Measurements from ENCODE around the gene ELOA. TPM values are rescaled to one million over a fixed set of nuclear protein-coding genes. Genes with fewer than 3 reads are reported as not detected.
A peak's percentile ranks its signal among the peaks of the same experiment; 100 is the strongest.
"Not testable (repeated sequence)": the region's sequence is repeated elsewhere in the genome, so short reads cannot be mapped to it uniquely, and the experiment has no call there.

The ELOA gene
- total and polyA plus RNA-seq, 4 donors, result 24.0 to 65.0 (median 31.8) TPM

DNA sequence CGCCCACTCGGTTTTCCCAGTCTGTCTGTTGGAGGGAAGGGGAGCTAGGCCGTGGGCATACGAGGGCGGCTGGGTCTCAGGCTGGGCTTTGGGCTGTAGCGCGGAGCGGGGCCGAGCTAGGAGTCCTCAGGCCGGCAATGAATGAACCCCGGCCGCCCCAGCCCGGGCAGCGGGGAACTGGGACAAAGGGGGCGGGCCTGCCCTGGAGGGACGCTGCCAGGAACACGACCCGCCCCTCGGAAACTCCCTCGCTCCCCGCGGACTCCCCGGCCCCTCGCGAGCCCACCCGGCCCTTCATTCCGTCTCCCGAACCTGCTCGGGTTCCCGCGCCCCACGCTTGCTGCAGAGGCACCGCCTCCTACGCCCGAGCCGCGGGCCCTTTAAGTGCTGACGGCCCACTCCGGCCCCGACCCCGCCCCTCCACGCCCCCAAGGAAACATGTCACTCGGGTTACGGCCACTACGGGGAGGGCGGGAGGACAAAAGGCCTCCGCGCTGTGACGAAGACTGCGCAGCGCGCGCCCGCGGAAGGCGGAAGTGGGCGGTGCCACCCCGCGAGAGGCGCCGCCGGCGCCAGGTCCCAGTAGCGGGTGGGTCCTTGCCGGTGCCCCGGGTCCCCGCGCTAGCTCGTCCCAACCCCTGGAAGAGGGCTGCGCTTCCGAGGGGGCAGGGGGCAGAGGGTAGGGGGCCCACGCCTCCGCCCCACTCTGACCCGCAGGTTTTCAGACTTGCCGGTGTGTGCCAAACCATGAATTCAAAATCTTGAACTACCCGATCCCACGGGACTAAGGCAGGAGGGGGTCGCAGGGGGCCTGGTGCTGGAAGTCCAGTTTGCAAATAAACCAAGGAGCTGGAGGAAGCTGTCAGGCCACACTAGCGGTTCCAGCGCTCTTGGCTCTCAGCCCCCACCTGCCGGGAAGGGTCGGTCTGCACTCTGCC lies 57.4 kb downstream of the ELOA start, which contains the start of gene GALE:
TSS of gene GALE (minus strand) at position 355 of the 938 bp plus-strand sequence. CDS start 1,747 bp downstream, outside the sequence.
- Histone ChIP-seq H3K4me3 (peak within 1 kb of the TSS; percentile 82), H3K27ac (ENCODE audit: low read depth in 1 of 2, low read length in 1 of 2) (peak within 1 kb of the TSS; percentile 89 to 97), H3K27me3 (ENCODE audit: control insufficient read depth in 3 of 3, insufficient read depth in 3 of 3, low read length in 2 of 3) (no peaks in the 10 kb centered on the region), H3K9ac (ENCODE audit: insufficient read depth in 1 of 2, low read length in 2 of 2) (peak within 1 kb of the TSS; percentile 55 to 62), H3K4me1 (ENCODE audit: control insufficient read depth in 5 of 5, insufficient read depth in 5 of 5, low read length in 5 of 5) (peaks cover 0 to 27% (median 13%) of the 10 kb centered on the region in 5 donors), H3K9me3 (ENCODE audit: control insufficient read depth in 4 of 4, insufficient read depth in 3 of 4, low read length in 3 of 4) (no peaks in the 10 kb centered on the region), H3K36me3 (ENCODE audit: control insufficient read depth in 4 of 4, insufficient read depth in 4 of 4, low read length in 4 of 4) (peaks cover 0 to 24% (median 3%) of the 10 kb centered on the region in 4 donors)
- DNase-seq (peak; percentile 96 to 98 (median 97)), ATAC-seq (ENCODE audit: insufficient read depth, low FRiP score) (peak; percentile 90)
- TF ChIP-seq, protein P1, sequence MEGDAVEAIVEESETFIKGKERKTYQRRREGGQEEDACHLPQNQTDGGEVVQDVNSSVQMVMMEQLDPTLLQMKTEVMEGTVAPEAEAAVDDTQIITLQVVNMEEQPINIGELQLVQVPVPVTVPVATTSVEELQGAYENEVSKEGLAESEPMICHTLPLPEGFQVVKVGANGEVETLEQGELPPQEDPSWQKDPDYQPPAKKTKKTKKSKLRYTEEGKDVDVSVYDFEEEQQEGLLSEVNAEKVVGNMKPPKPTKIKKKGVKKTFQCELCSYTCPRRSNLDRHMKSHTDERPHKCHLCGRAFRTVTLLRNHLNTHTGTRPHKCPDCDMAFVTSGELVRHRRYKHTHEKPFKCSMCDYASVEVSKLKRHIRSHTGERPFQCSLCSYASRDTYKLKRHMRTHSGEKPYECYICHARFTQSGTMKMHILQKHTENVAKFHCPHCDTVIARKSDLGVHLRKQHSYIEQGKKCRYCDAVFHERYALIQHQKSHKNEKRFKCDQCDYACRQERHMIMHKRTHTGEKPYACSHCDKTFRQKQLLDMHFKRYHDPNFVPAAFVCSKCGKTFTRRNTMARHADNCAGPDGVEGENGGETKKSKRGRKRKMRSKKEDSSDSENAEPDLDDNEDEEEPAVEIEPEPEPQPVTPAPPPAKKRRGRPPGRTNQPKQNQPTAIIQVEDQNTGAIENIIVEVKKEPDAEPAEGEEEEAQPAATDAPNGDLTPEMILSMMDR (IDR thresholded peaks at IDR 0.05; ENCODE audit: control extremely low read depth, extremely low read depth), result no peak
- WGBS, 2 donors, result 1% methylated on average over 68 to 82 of the region's 82 CpGs

DNA sequence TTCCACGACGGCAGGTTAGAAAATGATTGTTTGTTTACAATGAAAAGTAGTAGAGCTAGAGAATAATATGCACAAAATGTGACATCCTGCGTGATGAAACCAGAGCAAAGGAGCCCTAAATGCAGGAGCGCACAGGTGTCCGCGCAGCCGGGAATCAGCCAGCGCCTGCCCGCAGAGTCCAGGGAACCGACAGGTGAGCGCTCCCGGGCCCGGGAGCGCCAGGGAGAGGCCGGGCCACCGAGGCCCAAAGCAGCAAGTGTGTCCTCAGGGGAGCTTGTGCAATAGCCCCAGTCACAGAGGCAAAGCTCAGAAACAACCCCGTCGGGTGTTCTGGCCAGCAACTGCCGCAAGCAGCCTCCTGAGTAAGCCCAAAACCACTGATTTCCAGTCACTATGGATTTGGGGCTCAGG lies 58.1 kb downstream of the ELOA start:
- peaks cover 0 to 22% (median 13%) of the 10 kb centered on the region in 5 donors for H3K4me1 ChIP-seq (ENCODE audit: control insufficient read depth in 5 of 5, insufficient read depth in 5 of 5, low read length in 5 of 5)
- H3K9me3 ChIP-seq (ENCODE audit: control insufficient read depth in 4 of 4, insufficient read depth in 3 of 4, low read length in 3 of 4), result no peaks in the 10 kb centered on the region
- ATAC-seq (ENCODE audit: insufficient read depth, low FRiP score) (no peak), DNase-seq (no peak)
- peaks cover 0 to 20% (median 3%) of the 10 kb centered on the region in 4 donors for H3K36me3 ChIP-seq (ENCODE audit: control insufficient read depth in 4 of 4, insufficient read depth in 4 of 4, low read length in 4 of 4)
- WGBS, 2 donors, result 29% methylated on average over 19 of the region's 19 CpGs
- no peaks in the 10 kb centered on the region for H3K27me3 ChIP-seq (ENCODE audit: control insufficient read depth in 3 of 3, insufficient read depth in 3 of 3, low read length in 2 of 3)
- H3K27ac ChIP-seq (ENCODE audit: low read depth in 1 of 2, low read length in 1 of 2), result peak overlapping the region; percentile 89 to 92
- TF ChIP-seq, protein P1 (IDR thresholded peaks at IDR 0.05; ENCODE audit: control extremely low read depth, extremely low read depth), result no peak
- H3K9ac ChIP-seq (ENCODE audit: insufficient read depth in 1 of 2, low read length in 2 of 2), result peak overlapping the region; percentile 49 to 62
- H3K4me3 ChIP-seq, result peak overlapping the region; percentile 58

DNA sequence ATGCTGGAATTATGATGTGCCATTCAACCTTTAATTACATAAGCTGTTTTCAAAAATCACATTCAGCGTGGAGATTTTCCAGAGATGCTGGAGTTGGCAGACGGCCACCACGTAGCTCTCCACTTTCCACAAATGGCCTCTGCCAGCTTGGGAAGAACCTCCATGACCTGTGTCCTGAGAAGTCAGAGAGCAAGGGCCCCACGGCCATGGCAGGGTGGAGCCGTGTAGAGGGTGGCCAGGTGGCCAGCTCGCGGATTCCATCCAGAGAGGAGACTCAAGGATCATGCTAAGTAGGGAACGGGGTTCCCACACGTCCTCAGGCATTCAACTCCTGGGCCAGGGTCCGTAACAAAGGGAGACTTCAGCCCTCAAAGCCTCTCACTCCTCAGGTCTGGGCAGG lies 58.6 kb downstream of the ELOA start:
- Histone ChIP-seq H3K4me3 (no peak overlapping the region), H3K9ac (ENCODE audit: insufficient read depth in 1 of 2, low read length in 2 of 2) (no peak overlapping the region), H3K27ac (ENCODE audit: low read depth in 1 of 2, low read length in 1 of 2) (peak overlapping the region in 1 of 2 donors; percentile 0), H3K36me3 (ENCODE audit: control insufficient read depth in 4 of 4, insufficient read depth in 4 of 4, low read length in 4 of 4) (peaks cover 2 to 18% (median 4%) of the 10 kb centered on the region in 4 donors), H3K9me3 (ENCODE audit: control insufficient read depth in 4 of 4, insufficient read depth in 3 of 4, low read length in 3 of 4) (no peaks in the 10 kb centered on the region), H3K4me1 (ENCODE audit: control insufficient read depth in 5 of 5, insufficient read depth in 5 of 5, low read length in 5 of 5) (peaks cover 0 to 22% (median 13%) of the 10 kb centered on the region in 5 donors), H3K27me3 (ENCODE audit: control insufficient read depth in 3 of 3, insufficient read depth in 3 of 3, low read length in 2 of 3) (no peaks in the 10 kb centered on the region)
- DNase-seq, result no peak
- WGBS, 2 donors, result 67 to 77% methylated on average over 10 of the region's 10 CpGs
- TF ChIP-seq, protein P1 (IDR thresholded peaks at IDR 0.05; ENCODE audit: control extremely low read depth, extremely low read depth), result no peak
- no peak for ATAC-seq (ENCODE audit: insufficient read depth, low FRiP score)

DNA sequence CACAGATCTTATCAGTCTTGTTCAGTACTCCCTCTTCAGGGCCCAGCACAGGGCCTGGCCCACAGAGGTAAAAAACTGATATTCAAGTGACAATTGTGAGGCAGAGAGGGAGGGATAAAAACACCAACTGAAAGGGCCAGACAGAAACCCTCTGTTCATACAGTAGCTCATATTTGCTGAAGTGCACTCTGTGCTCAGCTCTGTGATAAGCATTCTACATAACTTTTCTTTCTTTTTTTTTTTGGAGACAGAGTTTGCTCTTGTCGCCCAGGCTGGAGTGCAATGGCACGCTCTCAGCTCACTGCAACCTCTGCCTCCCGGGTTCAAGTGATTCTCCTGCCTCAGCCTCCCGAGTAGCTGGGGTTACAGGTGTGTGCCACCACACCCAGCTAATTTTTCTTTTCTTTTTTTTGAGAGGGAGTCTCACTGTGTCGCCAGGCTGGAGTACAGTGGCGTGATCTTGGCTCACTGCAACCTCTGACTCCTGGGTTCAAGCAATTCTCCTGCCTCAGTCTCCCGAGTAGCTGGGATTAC lies 59.6 kb downstream of the ELOA start:
- not testable (repeated sequence) for H3K27me3 ChIP-seq (ENCODE audit: control insufficient read depth in 3 of 3, insufficient read depth in 3 of 3, low read length in 2 of 3); H3K4me3 ChIP-seq; H3K9ac ChIP-seq (ENCODE audit: insufficient read depth in 1 of 2, low read length in 2 of 2); H3K9me3 ChIP-seq (ENCODE audit: control insufficient read depth in 4 of 4, insufficient read depth in 3 of 4, low read length in 3 of 4); DNase-seq; H3K27ac ChIP-seq (ENCODE audit: low read depth in 1 of 2, low read length in 1 of 2); ATAC-seq (ENCODE audit: insufficient read depth, low FRiP score)
- peaks cover 0 to 22% (median 13%) of the 10 kb centered on the region in 5 donors for H3K4me1 ChIP-seq (ENCODE audit: control insufficient read depth in 5 of 5, insufficient read depth in 5 of 5, low read length in 5 of 5)
- WGBS, 2 donors, result 91 to 93% methylated on average over 7 of the region's 7 CpGs
- peaks cover under 1 to 14% (median 3%) of the 10 kb centered on the region in 4 donors for H3K36me3 ChIP-seq (ENCODE audit: control insufficient read depth in 4 of 4, insufficient read depth in 4 of 4, low read length in 4 of 4)

Measured in lung (tissue), 12 donors.